ENCODE results near the gene DLGAP1. TPM values are rescaled to one million over a fixed set of nuclear protein-coding genes. Genes with fewer than 3 reads are reported as not detected.
"Not testable (repeated sequence)": the region's sequence is repeated elsewhere in the genome, so short reads cannot be mapped to it uniquely, and the experiment has no call there.

The DLGAP1 gene
- total RNA-seq, 4 donors from 2014 or later, result 2.0 to 4.7 (median 2.1) TPM; not detected in 1

- no peak for DNase-seq (ENCODE audit: low spot score in 2 of 2)
- H3K4me1 ChIP-seq, result peaks cover 4% of the 10 kb centered on the region
- H3K27me3 ChIP-seq, result no peaks in the 10 kb centered on the region
- whole genome bisulfite sequencing, result 92% methylated on average over 7 of the region's 7 CpGs
- no peak overlapping the region for H3K27ac ChIP-seq
- no peak overlapping the region for H3K4me3 ChIP-seq
- no peaks in the 10 kb centered on the region for H3K36me3 ChIP-seq
- H3K9me3 ChIP-seq, result no peaks in the 10 kb centered on the region
- no peak for TF ChIP-seq POLR2A (IDR thresholded peaks at IDR 0.05)
- no peak for TF ChIP-seq CTCF (IDR thresholded peaks at IDR 0.05)
- no peak for TF ChIP-seq POLR2AphosphoS5 (IDR thresholded peaks at IDR 0.05)
- TF ChIP-seq EP300 (IDR thresholded peaks at IDR 0.05), result no peak
These were observed 871.2 kb downstream of the DLGAP1 start for GRCh38 chr18:3583873-3584247.

- H3K4me3 ChIP-seq; H3K4me1 ChIP-seq; DNase-seq (ENCODE audit: low spot score in 2 of 2); H3K27me3 ChIP-seq; H3K9me3 ChIP-seq; H3K36me3 ChIP-seq; H3K27ac ChIP-seq: not testable (repeated sequence)
- 74% methylated on average over 7 of the region's 7 CpGs for WGBS
These were observed 871.8 kb downstream of the DLGAP1 start for GRCh38 chr18:3583106-3583872.

GRCh38 chr18:3581890-3582289, 873.2 kb downstream of the DLGAP1 start:
- H3K27me3 ChIP-seq, result no peaks in the 10 kb centered on the region

GRCh38 chr18:3580523-3581025, 874.5 kb downstream of the DLGAP1 start:
- H3K27ac ChIP-seq; H3K4me1 ChIP-seq; H3K4me3 ChIP-seq; H3K27me3 ChIP-seq; H3K9me3 ChIP-seq; DNase-seq (ENCODE audit: low spot score in 2 of 2); H3K36me3 ChIP-seq: not testable (repeated sequence)
- WGBS, result 94% methylated on average over 18 of the region's 22 CpGs

More at GRCh38 chr18:3581890-3582289, 873.2 kb downstream of the DLGAP1 start:
- no peak for DNase-seq (ENCODE audit: low spot score in 2 of 2)
- H3K27ac ChIP-seq, result no peak overlapping the region
- no peaks in the 10 kb centered on the region for H3K9me3 ChIP-seq
- H3K36me3 ChIP-seq, result no peaks in the 10 kb centered on the region
- peaks cover 4% of the 10 kb centered on the region for H3K4me1 ChIP-seq
- WGBS, result 94% methylated on average over 13 of the region's 13 CpGs
- H3K4me3 ChIP-seq, result no peak overlapping the region
- no peak for TF ChIP-seq EP300 (IDR thresholded peaks at IDR 0.05)
- TF ChIP-seq POLR2A (IDR thresholded peaks at IDR 0.05), result no peak
- TF ChIP-seq POLR2AphosphoS5 (IDR thresholded peaks at IDR 0.05), result no peak
- TF ChIP-seq CTCF (IDR thresholded peaks at IDR 0.05), result no peak

- no peak for DNase-seq (ENCODE audit: low spot score in 2 of 2)
- TF ChIP-seq EP300 (IDR thresholded peaks at IDR 0.05) (no peak), POLR2A (IDR thresholded peaks at IDR 0.05) (no peak), POLR2AphosphoS5 (IDR thresholded peaks at IDR 0.05) (no peak), CTCF (IDR thresholded peaks at IDR 0.05) (no peak)
- Histone ChIP-seq H3K4me3 (no peak overlapping the region), H3K27me3 (no peaks in the 10 kb centered on the region), H3K9me3 (no peaks in the 10 kb centered on the region), H3K36me3 (no peaks in the 10 kb centered on the region), H3K4me1 (no peaks in the 10 kb centered on the region), H3K27ac (no peak overlapping the region)
- 79% methylated on average over 4 of the region's 4 CpGs for WGBS
These were observed 875.4 kb downstream of the DLGAP1 start for GRCh38 chr18:3579701-3580100.

- DNase-seq (ENCODE audit: low spot score in 2 of 2), result no peak
- Histone ChIP-seq H3K9me3 (no peaks in the 10 kb centered on the region), H3K36me3 (no peaks in the 10 kb centered on the region), H3K27me3 (no peaks in the 10 kb centered on the region), H3K4me1 (no peaks in the 10 kb centered on the region), H3K4me3 (no peak overlapping the region), H3K27ac (no peak overlapping the region)
- 98% methylated on average over 4 of the region's 4 CpGs for WGBS
- no peak for TF ChIP-seq EP300 (IDR thresholded peaks at IDR 0.05)
- no peak for TF ChIP-seq CTCF (IDR thresholded peaks at IDR 0.05)
- no peak for TF ChIP-seq POLR2AphosphoS5 (IDR thresholded peaks at IDR 0.05)
- TF ChIP-seq POLR2A (IDR thresholded peaks at IDR 0.05), result no peak
These were observed 876.5 kb downstream of the DLGAP1 start for GRCh38 chr18:3578621-3579020.
